ENCODE data around the gene GBGT1.

- TF ChIP-seq TAF1 (IDR thresholded peaks at IDR 0.05; ENCODE audit: borderline replicate concordance, insufficient read depth, low read length) (no peak), POLR2AphosphoS5 (IDR thresholded peaks at IDR 0.05; ENCODE audit: low read depth, low read length) (no peak), SIN3A (IDR thresholded peaks at IDR 0.05; ENCODE audit: borderline replicate concordance, insufficient read depth, low read length) (no peak), REST (IDR thresholded peaks at IDR 0.05; ENCODE audit: insufficient read depth in 1 of 2, low read depth in 2 of 2, low read length in 2 of 2) (no peak), FOXP2 (optimal IDR thresholded peaks at IDR 0.05; ENCODE audit: borderline replicate concordance, extremely low read depth, extremely low read length, insufficient read depth) (no peak)
Observed at GRCh38 chr9:133155156-133155555, 8.6 kb downstream of the GBGT1 start.
